Mesodermal cell (in vitro differentiated cells): ENCODE measurements around the gene IL17RD.
"Not testable (repeated sequence)": the region's sequence is repeated elsewhere in the genome, so short reads cannot be mapped to it uniquely, and the experiment has no call there.

Experiments used
- H3K27ac ChIP-seq: 2 replicates; pipeline ENCODE4 v1.7.0; 2013; ENCODE audit warnings: mild to moderate bottlenecking, low read depth, low read length, moderate library complexity; ENCODE audit not compliant: severe bottlenecking
- H3K36me3 ChIP-seq: 2 replicates; pipeline ENCODE4 v1.7.1; 2013; ENCODE audit warnings: mild to moderate bottlenecking, low read length, moderate library complexity; ENCODE audit not compliant: control insufficient read depth, insufficient read depth
- H3K4me1 ChIP-seq: one replicate; pipeline ENCODE4 v1.7.1; 2013; ENCODE audit warnings: mild to moderate bottlenecking, low read length; ENCODE audit not compliant: insufficient read depth, control insufficient read depth, poor library complexity, severe bottlenecking
- H3K4me3 ChIP-seq: 2 replicates; pipeline ENCODE4 v1.7.0; 2013; ENCODE audit warnings: low read length, control low read depth, mild to moderate bottlenecking; ENCODE audit not compliant: insufficient read depth, poor library complexity, severe bottlenecking; ENCODE audit errors: extremely low read depth
- H3K9me3 ChIP-seq: 2 replicates; pipeline ENCODE4 v1.7.1; 2013; ENCODE audit warnings: mild to moderate bottlenecking, low read length, moderate library complexity; ENCODE audit not compliant: control insufficient read depth
- WGBS, 2 experiments: methylation state at CpG; one replicate each; pipeline ENCODE4 v1.1.5; 2013; ENCODE audit warnings: missing lambda C conversion rate in 2 of 2; ENCODE audit not compliant: insufficient coverage in 2 of 2; 5-methylcytosine and 5-hydroxymethylcytosine counted together

The IL17RD gene

GRCh38 chr3:57093489-57093888 lies 71.7 kb downstream of the IL17RD start:
- no peak overlapping the region for H3K27ac ChIP-seq
- peaks cover 57% of the 10 kb centered on the region for H3K36me3 ChIP-seq
- no peaks in the 10 kb centered on the region for H3K4me1 ChIP-seq
- H3K9me3 ChIP-seq, result no peaks in the 10 kb centered on the region
- H3K4me3 ChIP-seq, result no peak overlapping the region

GRCh38 chr3:57091521-57092273 lies 73.5 kb downstream of the IL17RD start:
- no peak overlapping the region for H3K27ac ChIP-seq
- no peaks in the 10 kb centered on the region for H3K9me3 ChIP-seq
- peaks cover 39% of the 10 kb centered on the region for H3K36me3 ChIP-seq
- no peaks in the 10 kb centered on the region for H3K4me1 ChIP-seq
- H3K4me3 ChIP-seq, result no peak overlapping the region
- 84 to 100% methylated on average over 2 of the region's 3 CpGs for WGBS, 2 experiments

- Histone ChIP-seq H3K9me3 (no peaks in the 10 kb centered on the region), H3K4me1 (no peaks in the 10 kb centered on the region), H3K36me3 (peaks cover 17% of the 10 kb centered on the region), H3K27ac (no peak overlapping the region), H3K4me3 (no peak overlapping the region)
- 92 to 100% methylated on average over 2 to 4 of the region's 4 CpGs for WGBS, 2 experiments
Observed at GRCh38 chr3:57089043-57089442, 76.1 kb downstream of the IL17RD start.

- WGBS, 2 experiments, result 93 to 97% methylated on average over 3 to 4 of the region's 5 CpGs
- H3K27ac ChIP-seq, result no peak overlapping the region
- H3K4me1 ChIP-seq, result no peaks in the 10 kb centered on the region
- peaks cover 11% of the 10 kb centered on the region for H3K36me3 ChIP-seq
- no peaks in the 10 kb centered on the region for H3K9me3 ChIP-seq
- no peak overlapping the region for H3K4me3 ChIP-seq
Observed at GRCh38 chr3:57088503-57088902, 76.7 kb downstream of the IL17RD start.

GRCh38 chr3:57087361-57088092 lies 77.6 kb downstream of the IL17RD start:
- H3K27ac ChIP-seq, result no peak overlapping the region
- 75 to 100% methylated on average over 1 of the region's 1 CpG for WGBS, 2 experiments
- H3K9me3 ChIP-seq, result no peaks in the 10 kb centered on the region
- peaks cover 3% of the 10 kb centered on the region for H3K36me3 ChIP-seq
- H3K4me3 ChIP-seq, result no peak overlapping the region
- no peaks in the 10 kb centered on the region for H3K4me1 ChIP-seq

- no peak overlapping the region for H3K4me3 ChIP-seq
- no peak overlapping the region for H3K27ac ChIP-seq
- H3K4me1 ChIP-seq, result no peaks in the 10 kb centered on the region
- H3K9me3 ChIP-seq, result no peaks in the 10 kb centered on the region
- peaks cover 1% of the 10 kb centered on the region for H3K36me3 ChIP-seq
Observed at GRCh38 chr3:57086201-57086600, 79.0 kb downstream of the IL17RD start.

GRCh38 chr3:57085211-57085610 lies 79.9 kb downstream of the IL17RD start:
- 93 to 94% methylated on average over 3 of the region's 4 CpGs for WGBS, 2 experiments
- no peaks in the 10 kb centered on the region for H3K36me3 ChIP-seq
- no peaks in the 10 kb centered on the region for H3K9me3 ChIP-seq
- no peak overlapping the region for H3K27ac ChIP-seq
- no peak overlapping the region for H3K4me3 ChIP-seq
- H3K4me1 ChIP-seq, result no peaks in the 10 kb centered on the region

- not testable (repeated sequence) for H3K36me3 ChIP-seq, H3K27ac ChIP-seq, H3K4me3 ChIP-seq, H3K9me3 ChIP-seq, H3K4me1 ChIP-seq
- 90 to 95% methylated on average over 13 of the region's 16 CpGs for whole genome bisulfite sequencing, 2 experiments
Observed at GRCh38 chr3:57083266-57083995, 81.7 kb downstream of the IL17RD start.

- Histone ChIP-seq H3K27ac (no peak overlapping the region), H3K36me3 (no peaks in the 10 kb centered on the region), H3K9me3 (no peaks in the 10 kb centered on the region), H3K4me1 (no peaks in the 10 kb centered on the region), H3K4me3 (no peak overlapping the region)
- 90 to 93% methylated on average over 2 to 3 of the region's 6 CpGs for WGBS, 2 experiments
Observed at GRCh38 chr3:57082481-57082880, 82.7 kb downstream of the IL17RD start.

GRCh38 chr3:57081173-57081572 lies 84.0 kb downstream of the IL17RD start:
- H3K36me3 ChIP-seq, result no peaks in the 10 kb centered on the region
- H3K27ac ChIP-seq, result no peak overlapping the region
- no peak overlapping the region for H3K4me3 ChIP-seq
- WGBS, 2 experiments, result 86 to 100% methylated on average over 1 of the region's 3 CpGs
- H3K9me3 ChIP-seq, result no peaks in the 10 kb centered on the region
- H3K4me1 ChIP-seq, result no peaks in the 10 kb centered on the region

GRCh38 chr3:57080171-57080570 lies 85.0 kb downstream of the IL17RD start:
- no peaks in the 10 kb centered on the region for H3K4me1 ChIP-seq
- WGBS, 2 experiments, result 86 to 97% methylated on average over 3 to 4 of the region's 4 CpGs
- no peak overlapping the region for H3K27ac ChIP-seq
- H3K4me3 ChIP-seq, result no peak overlapping the region
- H3K36me3 ChIP-seq, result no peaks in the 10 kb centered on the region
- H3K9me3 ChIP-seq, result no peaks in the 10 kb centered on the region
